Activated naive CD4-positive, alpha-beta T cell treated with anti-CD3 and anti-CD28 coated beads, Interleukin-2, amount 50 U/mL, for 24 hours (primary cell): ENCODE measurements around the gene DNAAF6.
"Not testable (repeated sequence)": the region's sequence is repeated elsewhere in the genome, so short reads cannot be mapped to it uniquely, and the experiment has no call there.

Source experiments
- H3K27ac Mint-ChIP-seq: one replicate; pipeline ENCODE4 v1.8.0; 2021; ENCODE audit warnings: mild to moderate bottlenecking, mixed read lengths
- H3K27me3 Mint-ChIP-seq: one replicate; pipeline ENCODE4 v1.8.0; 2021; ENCODE audit warnings: mixed read lengths
- H3K36me3 Mint-ChIP-seq: one replicate; pipeline ENCODE4 v1.8.0; 2021; ENCODE audit warnings: mixed read lengths
- H3K4me1 Mint-ChIP-seq: one replicate; pipeline ENCODE4 v1.8.0; 2021; ENCODE audit warnings: mixed read lengths
- H3K4me3 Mint-ChIP-seq: one replicate; pipeline ENCODE4 v1.8.0; 2021; ENCODE audit warnings: mild to moderate bottlenecking, mixed read lengths
- H3K9me3 Mint-ChIP-seq: one replicate; pipeline ENCODE4 v1.8.0; 2021; ENCODE audit warnings: mixed read lengths

DNAAF6 gene

DNA sequence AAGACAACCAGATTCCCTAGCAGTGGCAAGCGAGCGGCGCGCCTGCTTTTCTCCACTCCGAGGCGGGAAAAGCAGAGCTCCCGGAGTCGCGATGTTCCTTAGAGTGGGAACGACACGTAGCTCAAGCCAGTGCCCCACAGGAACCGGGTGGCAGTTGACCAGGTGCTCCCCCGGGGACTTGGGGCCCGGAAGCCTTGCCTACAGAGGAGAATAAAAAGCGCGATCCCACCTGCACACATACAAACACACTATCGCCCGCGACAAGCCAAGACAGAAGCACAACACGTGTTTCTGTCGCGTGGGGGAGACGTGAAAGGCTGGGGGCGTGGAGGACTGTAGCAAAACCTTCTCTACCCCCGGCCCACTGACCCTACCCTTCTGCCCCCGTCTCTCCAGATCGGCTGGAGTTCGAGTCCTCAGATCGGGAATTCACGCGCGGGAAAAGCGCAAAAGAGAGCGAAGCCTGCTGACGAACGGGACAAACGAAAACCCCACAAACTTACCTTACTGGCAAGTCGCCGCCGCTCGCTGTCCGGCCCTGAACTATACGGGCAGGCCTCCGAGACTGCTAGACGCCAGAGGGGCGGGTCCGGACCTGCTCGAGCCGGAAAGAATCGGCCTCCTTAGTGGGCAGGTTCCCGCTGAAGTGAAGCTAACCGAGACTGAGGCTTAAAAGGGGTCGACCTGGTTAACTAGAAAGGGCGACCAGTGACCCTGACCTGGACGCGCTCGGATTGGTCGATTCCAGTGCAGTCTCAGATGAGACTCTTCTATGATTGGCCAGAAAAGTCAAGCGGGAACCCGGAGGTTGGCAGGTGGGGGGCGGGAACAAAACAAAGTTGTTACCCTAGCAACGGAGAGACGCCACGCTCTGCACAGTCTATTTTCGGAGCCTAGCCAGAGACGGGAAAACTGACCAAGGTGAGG lies at the start of gene DNAAF6, which contains the start of gene NUP62CL:
DNAAF6 (plus strand) TSS at position 842 of the 927 bp plus-strand sequence. CDS start 6,265 bp downstream, outside the sequence.
NUP62CL (minus strand) TSS at position 664 of the 927 bp plus-strand sequence. CDS start 31,287 bp downstream, outside the sequence.
- no peaks in the 10 kb centered on the region for H3K27me3 Mint-ChIP-seq
- H3K4me3 Mint-ChIP-seq, result peak within 1 kb of the TSS; percentile 87
- peak within 1 kb of the TSS; percentile 10 for H3K27ac Mint-ChIP-seq
- no peaks in the 10 kb centered on the region for H3K9me3 Mint-ChIP-seq
- no peaks in the 10 kb centered on the region for H3K4me1 Mint-ChIP-seq
- H3K36me3 Mint-ChIP-seq, result no peaks in the 10 kb centered on the region

DNA sequence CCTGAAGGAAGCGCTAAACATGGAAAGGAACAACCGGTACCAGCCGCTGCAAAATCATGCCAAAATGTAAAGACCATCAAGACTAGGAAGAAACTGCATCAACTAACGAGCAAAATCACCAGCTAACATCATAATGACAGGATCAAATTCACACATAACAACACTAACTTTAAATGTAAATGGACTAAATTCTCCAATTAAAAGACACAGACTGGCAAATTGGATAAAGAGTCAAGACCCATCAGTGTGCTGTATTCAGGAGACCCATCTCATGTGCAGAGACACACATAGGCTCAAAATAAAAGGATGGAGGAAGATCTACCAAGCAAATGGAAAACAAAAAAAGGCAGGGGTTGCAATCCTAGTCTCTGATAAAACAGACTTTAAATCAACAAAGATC lies 48.8 kb upstream of the DNAAF6 start:
- H3K9me3 Mint-ChIP-seq, result not testable (repeated sequence)

DNA sequence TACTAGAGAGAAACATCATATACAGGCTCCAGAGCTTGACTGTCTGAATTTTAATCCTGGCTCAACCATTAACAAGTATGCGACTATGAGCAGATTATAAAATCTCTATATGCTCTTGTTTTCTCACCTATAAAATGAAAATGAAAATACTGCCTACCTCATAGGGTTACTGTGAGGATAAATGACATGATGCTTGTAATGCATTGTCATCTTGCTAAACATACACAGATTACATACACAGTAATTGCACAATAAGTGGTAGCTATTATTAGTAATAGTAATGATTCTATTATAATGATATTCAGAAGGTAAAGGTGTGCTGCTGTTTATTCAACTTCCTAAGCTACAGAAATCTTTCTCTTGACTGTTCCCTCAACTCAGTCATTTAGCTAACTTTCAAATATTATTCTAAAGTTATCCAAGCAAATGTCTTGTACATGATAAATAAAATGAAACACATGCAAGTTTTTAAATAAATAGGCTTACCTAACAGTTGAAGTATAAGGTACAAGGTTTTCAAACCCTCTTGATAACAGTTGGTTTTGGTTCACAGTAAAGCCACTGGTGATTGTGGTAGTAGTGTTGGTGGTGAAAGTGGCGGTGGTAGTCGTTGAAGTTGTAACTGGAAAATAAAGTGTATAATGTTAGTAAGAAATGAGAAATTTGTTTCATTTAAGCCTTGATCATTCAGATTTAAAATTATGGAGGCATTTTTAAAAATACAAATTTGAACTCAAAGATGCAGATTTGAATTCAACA lies 39.1 kb upstream of the DNAAF6 start:
- H3K27me3 Mint-ChIP-seq, result no peaks in the 10 kb centered on the region

More for the DNA sequence above, 48.8 kb upstream of the DNAAF6 start:
- not testable (repeated sequence) for H3K27me3 Mint-ChIP-seq, H3K27ac Mint-ChIP-seq, H3K4me1 Mint-ChIP-seq, H3K4me3 Mint-ChIP-seq, H3K36me3 Mint-ChIP-seq

DNA sequence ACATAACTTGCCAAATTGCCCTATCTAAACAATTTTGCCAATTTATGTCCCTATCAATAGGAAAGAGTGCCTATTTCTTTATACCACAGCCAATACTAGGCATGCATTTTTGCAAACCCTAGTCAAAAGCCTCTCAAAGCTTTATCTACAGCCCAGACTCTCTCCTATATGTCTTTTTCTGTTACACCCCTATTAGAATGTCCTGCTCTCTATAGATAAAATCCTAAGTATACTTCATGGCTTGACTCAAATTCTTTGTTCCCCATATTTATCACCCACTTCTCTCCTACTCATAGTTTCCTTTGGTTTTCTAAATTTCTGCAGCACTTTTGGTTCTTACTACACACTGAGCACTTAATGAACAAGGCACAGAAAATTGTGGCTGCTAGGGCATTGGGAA lies 38.2 kb upstream of the DNAAF6 start:
- Mint-ChIP-seq H3K4me3 (no peak overlapping the region), H3K4me1 (no peaks in the 10 kb centered on the region), H3K27ac (no peak overlapping the region), H3K9me3 (no peaks in the 10 kb centered on the region), H3K36me3 (no peaks in the 10 kb centered on the region), H3K27me3 (no peaks in the 10 kb centered on the region)

More for the DNA sequence above, 39.1 kb upstream of the DNAAF6 start:
- Mint-ChIP-seq H3K4me3 (no peak overlapping the region), H3K9me3 (no peaks in the 10 kb centered on the region), H3K27ac (no peak overlapping the region), H3K36me3 (no peaks in the 10 kb centered on the region), H3K4me1 (no peaks in the 10 kb centered on the region)

DNA sequence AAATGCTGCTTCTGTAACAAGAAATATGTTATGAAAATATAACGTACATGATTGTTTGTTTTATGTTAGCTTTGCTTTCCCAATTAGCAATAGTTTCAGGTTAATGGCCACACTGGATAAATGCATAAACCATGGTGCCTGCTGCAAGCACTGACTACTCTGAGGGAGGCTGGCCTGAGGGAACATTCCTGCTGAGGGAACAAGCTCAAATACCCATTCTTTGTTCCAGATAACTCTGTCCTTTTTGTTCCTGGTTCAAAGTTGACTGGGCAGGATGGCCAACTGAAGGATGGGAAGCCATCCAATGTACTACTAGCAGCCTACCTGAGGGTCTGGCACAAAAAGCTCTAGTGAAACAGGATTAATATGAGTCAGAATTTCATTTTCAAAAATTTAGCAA lies 37.7 kb upstream of the DNAAF6 start:
- no peaks in the 10 kb centered on the region for H3K4me1 Mint-ChIP-seq
- no peaks in the 10 kb centered on the region for H3K27me3 Mint-ChIP-seq
- H3K36me3 Mint-ChIP-seq, result no peaks in the 10 kb centered on the region
- no peak overlapping the region for H3K27ac Mint-ChIP-seq
- no peak overlapping the region for H3K4me3 Mint-ChIP-seq
- no peaks in the 10 kb centered on the region for H3K9me3 Mint-ChIP-seq

DNA sequence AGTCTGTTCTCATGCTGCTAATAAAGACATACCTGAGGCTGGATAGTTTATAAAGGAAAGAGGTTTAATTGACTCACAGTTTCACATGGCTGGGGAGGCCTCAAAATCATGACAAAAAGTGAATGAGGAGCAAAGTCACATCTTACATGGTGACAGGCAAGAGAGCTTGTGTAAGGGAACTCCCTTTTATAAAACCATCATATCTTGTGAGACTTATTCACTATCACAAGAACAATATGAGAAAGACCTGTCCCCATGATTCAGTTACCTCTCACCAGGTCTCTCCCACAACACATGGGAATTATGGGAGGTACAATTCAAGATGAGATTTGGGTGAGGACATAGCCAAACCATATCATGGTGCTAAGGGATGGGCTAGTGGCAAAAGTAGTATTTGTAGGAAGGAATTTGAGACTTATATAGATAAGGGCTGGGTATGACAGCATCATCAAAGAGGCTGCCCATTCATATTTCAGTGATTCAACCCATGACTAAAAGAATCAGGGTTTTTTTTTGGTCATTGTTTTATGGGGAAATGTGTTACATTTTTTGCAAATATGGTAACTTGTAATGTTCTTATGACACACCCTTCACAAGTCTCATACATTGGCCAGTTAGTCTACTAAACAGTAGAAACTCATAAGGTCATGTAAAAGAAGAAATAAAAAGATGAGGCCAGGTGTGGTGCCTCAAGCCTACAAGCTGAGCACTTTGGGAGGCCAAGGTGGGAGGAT lies 34.9 kb upstream of the DNAAF6 start:
- H3K27me3 Mint-ChIP-seq, result no peaks in the 10 kb centered on the region
- H3K4me3 Mint-ChIP-seq, result no peak overlapping the region
- no peaks in the 10 kb centered on the region for H3K36me3 Mint-ChIP-seq
- H3K4me1 Mint-ChIP-seq, result no peaks in the 10 kb centered on the region
- peak overlapping the region; percentile 41 for H3K27ac Mint-ChIP-seq
- H3K9me3 Mint-ChIP-seq, result no peaks in the 10 kb centered on the region

DNA sequence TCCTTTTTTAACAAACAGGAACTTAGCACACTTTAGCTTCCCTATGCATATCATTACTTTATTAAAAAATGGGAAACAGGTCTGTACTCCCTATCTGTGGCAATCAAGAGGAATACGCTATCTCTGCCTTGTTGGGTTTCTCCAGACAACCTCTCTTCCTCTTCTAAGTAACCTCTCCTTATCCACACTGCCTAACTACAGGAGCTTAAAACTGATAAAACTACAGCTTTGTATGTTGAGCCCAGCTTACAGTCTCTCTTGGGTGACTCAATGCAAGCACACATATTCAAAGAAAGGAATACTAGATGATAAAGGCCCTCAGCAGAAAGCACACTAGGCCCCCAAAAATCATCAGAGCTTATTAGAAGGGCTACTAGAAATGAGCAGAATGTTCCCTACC lies 9.1 kb upstream of the DNAAF6 start:
- Mint-ChIP-seq H3K4me1 (no peaks in the 10 kb centered on the region), H3K27me3 (no peaks in the 10 kb centered on the region), H3K9me3 (no peaks in the 10 kb centered on the region), H3K4me3 (no peak overlapping the region), H3K27ac (no peak overlapping the region), H3K36me3 (no peaks in the 10 kb centered on the region)

DNA sequence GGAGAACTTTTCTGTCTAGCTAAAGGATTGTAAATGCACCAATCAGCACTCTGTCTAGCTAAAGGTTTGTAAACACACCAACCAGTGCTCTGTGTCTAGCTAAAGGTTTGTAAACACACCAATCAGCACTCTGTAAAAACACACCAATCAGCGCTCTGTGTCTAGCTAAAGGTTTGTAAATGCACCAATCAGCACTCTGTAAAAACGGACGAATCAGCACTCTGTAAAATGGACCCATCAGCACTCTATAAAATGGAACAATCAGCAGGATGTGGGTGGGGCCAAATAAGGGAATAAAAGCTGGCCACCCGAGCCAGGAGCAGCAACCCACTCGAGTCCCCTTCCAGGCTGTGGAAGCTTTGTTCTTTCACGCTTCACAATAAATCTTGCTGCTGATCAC lies 8.3 kb upstream of the DNAAF6 start:
- H3K4me3 Mint-ChIP-seq, H3K9me3 Mint-ChIP-seq, H3K27ac Mint-ChIP-seq, H3K27me3 Mint-ChIP-seq, H3K4me1 Mint-ChIP-seq, H3K36me3 Mint-ChIP-seq: not testable (repeated sequence)

DNA sequence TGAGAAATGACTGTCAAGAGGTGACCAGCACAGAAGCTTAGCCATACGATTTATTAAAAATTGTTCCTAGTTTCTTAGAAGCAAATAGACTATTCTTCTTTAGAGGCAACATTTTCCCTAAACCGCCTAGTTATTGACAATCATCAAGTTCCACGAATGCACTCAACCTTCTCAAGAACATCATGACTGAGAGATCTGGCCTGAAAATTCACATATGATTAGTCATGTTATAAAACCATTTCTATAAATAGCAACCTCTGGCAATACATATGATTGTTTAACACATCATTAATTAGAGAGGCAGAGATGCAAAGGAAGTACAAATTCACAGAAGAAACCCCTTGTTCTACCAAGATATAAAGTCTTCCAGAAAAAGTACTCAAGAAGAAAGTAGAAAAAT lies 6.9 kb upstream of the DNAAF6 start:
- H3K4me1 Mint-ChIP-seq, result no peaks in the 10 kb centered on the region
- no peaks in the 10 kb centered on the region for H3K27me3 Mint-ChIP-seq
- H3K27ac Mint-ChIP-seq, result no peak overlapping the region
- H3K4me3 Mint-ChIP-seq, result no peak overlapping the region
- H3K9me3 Mint-ChIP-seq, result no peaks in the 10 kb centered on the region
- H3K36me3 Mint-ChIP-seq, result no peaks in the 10 kb centered on the region

DNA sequence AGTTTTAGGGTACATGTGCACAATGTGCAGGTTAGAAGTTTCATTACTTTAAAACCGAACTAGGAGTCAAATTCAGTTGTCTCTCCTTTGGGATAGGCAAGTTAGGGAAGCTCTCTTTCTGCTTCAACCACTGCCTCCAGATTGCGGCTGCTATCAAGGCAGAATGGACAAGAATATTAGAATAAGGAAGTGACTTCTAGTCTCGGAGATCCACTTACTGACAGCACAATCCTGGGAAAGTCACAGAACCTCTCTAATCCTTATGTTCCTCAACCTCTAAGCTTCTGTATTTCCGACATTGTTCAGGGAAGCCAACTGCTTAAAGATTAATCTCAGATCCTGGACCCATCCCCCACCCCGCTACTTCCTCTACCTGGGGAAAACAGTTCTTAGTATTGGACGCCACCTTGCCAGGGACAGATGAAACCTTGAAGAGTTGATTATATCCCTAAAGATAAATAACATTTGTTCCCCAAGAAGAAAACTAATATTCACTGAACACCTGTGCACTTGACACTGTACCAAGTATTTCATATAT lies 2.3 kb upstream of the DNAAF6 start:
- H3K9me3 Mint-ChIP-seq, result no peaks in the 10 kb centered on the region
- no peaks in the 10 kb centered on the region for H3K4me1 Mint-ChIP-seq

DNA sequence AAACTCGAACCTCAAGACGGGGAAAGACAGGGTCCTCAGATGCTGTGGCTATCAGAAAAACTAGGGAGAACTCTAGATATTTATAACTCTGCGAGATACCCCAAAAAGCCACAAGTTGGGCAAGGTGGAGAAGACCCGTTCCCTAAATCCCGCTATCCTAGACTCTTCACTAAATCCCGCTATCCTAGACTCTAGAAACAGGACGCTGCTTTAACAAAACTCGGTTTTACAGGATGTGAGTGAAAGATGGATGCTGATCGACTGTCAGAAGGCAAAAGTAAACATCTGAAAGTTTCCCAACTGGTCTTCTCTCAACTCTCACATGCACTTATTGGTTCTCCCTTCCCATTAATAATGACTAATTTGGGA lies 270 bp downstream of the DNAAF6 start:
- H3K27me3 Mint-ChIP-seq, result no peaks in the 10 kb centered on the region
- H3K4me3 Mint-ChIP-seq, result peak overlapping the region; percentile 87
- H3K36me3 Mint-ChIP-seq, result no peaks in the 10 kb centered on the region
- H3K9me3 Mint-ChIP-seq, result no peaks in the 10 kb centered on the region
- no peak overlapping the region for H3K27ac Mint-ChIP-seq
- no peaks in the 10 kb centered on the region for H3K4me1 Mint-ChIP-seq

More for the DNA sequence above, 2.3 kb upstream of the DNAAF6 start:
- H3K36me3 Mint-ChIP-seq, result no peaks in the 10 kb centered on the region
- no peak overlapping the region for H3K4me3 Mint-ChIP-seq
- no peaks in the 10 kb centered on the region for H3K27me3 Mint-ChIP-seq
- no peak overlapping the region for H3K27ac Mint-ChIP-seq

DNA sequence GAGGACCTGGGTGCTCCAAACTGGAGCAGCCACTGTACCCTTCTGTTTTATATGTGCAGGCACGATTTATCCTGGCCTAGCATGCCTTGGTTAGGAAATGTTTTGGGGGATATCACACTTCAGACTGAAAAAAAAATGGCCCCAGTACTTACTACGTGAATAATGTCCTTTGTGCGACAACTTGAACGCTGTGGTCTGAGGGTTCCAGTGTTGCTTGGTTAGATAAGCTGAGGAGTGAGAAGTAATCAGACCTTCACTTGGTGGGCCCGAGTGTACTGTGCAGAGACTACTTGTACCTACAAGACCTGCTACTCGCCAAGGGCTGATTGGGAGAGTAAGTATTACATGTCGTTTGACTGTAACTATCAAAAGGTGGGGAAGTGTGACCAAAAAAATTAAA lies 678 bp downstream of the DNAAF6 start:
- peak overlapping the region; percentile 10 for H3K27ac Mint-ChIP-seq
- no peaks in the 10 kb centered on the region for H3K9me3 Mint-ChIP-seq
- no peaks in the 10 kb centered on the region for H3K4me1 Mint-ChIP-seq
- no peak overlapping the region for H3K4me3 Mint-ChIP-seq
- no peaks in the 10 kb centered on the region for H3K36me3 Mint-ChIP-seq
- H3K27me3 Mint-ChIP-seq, result no peaks in the 10 kb centered on the region

DNA sequence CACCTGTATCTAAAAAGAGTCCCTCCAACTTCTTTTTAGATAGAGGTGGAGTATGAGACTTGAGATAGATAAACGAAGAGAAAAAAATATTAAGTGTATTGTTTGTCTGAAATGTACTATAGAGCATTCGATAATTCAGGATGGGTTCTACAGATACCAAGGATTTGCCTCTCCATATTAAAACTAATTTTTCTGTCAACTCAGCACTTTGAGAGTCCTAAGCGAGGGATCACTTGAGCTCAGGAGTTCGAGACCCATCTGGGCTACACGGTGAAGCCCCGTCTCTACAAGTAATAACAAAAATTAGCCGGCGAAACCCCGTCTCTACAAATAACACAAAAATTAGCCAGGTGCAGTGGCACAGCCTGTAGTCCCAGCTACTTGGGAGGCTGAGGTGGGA lies 1.5 kb downstream of the DNAAF6 start:
- Mint-ChIP-seq H3K27ac (no peak overlapping the region), H3K27me3 (no peaks in the 10 kb centered on the region), H3K4me3 (no peak overlapping the region), H3K36me3 (no peaks in the 10 kb centered on the region), H3K4me1 (no peaks in the 10 kb centered on the region), H3K9me3 (no peaks in the 10 kb centered on the region)

DNA sequence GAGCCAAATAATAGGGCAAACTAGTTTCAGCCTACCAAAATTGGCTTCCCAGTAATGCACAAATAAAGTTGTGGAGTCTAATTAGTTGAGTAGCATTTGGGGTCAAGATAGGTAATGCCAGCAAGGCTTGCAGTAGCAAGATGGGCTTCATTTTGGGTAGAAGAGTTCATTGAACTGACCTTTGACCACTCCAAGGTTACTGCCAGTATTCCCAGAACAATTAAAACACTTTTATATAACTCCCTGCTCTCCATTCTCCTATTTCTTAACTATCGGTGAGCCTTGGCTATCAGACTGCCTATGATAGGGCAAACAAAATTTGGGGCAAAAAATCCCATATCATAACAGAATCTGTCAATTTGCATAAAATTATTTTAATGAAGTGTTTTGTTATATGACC lies 7.1 kb downstream of the DNAAF6 start:
- Mint-ChIP-seq H3K4me3 (no peak overlapping the region), H3K36me3 (no peaks in the 10 kb centered on the region), H3K9me3 (no peaks in the 10 kb centered on the region), H3K27ac (no peak overlapping the region), H3K27me3 (peaks cover 3% of the 10 kb centered on the region), H3K4me1 (no peaks in the 10 kb centered on the region)

DNA sequence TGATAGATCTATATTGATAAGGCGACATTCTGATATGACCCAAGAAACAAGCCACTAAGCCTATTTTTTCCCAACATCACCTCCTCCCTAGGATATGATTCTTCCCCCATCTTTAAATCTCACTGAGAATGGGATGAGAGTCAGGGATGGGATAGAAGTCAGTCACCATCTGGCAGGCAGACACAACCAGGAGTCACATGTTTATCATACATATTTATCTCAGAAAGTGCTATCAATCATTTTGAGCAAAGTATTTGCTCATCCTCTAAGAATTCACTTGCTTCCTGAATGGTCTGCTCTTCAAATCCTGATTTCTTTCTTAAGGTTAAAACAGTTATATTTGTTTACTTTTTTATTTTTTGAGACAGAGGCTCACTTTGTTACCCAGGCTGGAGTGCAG lies 20.3 kb downstream of the DNAAF6 start:
- Mint-ChIP-seq H3K4me1 (no peaks in the 10 kb centered on the region), H3K9me3 (no peaks in the 10 kb centered on the region), H3K27ac (no peak overlapping the region), H3K27me3 (no peaks in the 10 kb centered on the region), H3K4me3 (no peak overlapping the region), H3K36me3 (no peaks in the 10 kb centered on the region)
